OCI-LY1 (cell line): ENCODE measurements around the gene RECQL5.

ENCODE experiments used
- H2AFZ ChIP-seq: fragments of 200-600 bp; sonication (generic), shearing (Covaris generic); 2 replicates; pipeline ENCODE4 v1.6.0; 2014; ENCODE audit warnings: antibody characterized with exemption, mild to moderate bottlenecking, low read length
- H3F3A ChIP-seq: fragments of 200-600 bp; sonication (generic), shearing (Covaris generic); 2 replicates; pipeline ENCODE4 v1.6.0; 2014; ENCODE audit warnings: mild to moderate bottlenecking, antibody characterized with exemption, low read length, moderate library complexity; ENCODE audit not compliant: insufficient read depth
- H3K27ac ChIP-seq: fragments of 200-600 bp; sonication (generic); 2 replicates; pipeline ENCODE4 v1.5.1; 2014; ENCODE audit warnings: low read length, mixed run types, mild to moderate bottlenecking, low read depth; ENCODE audit not compliant: poor library complexity, severe bottlenecking
- H3K27me3 ChIP-seq: fragments of 200-600 bp; sonication (generic); 2 replicates; pipeline ENCODE4 v1.6.0; 2014; ENCODE audit warnings: antibody characterized with exemption, mild to moderate bottlenecking, low read length, moderate library complexity; ENCODE audit not compliant: insufficient read depth
- H3K36me3 ChIP-seq: fragments of 200-600 bp; sonication (generic); 2 replicates; pipeline ENCODE4 v1.6.1; 2014; ENCODE audit warnings: mild to moderate bottlenecking, antibody characterized with exemption, low read length, moderate library complexity, mixed read lengths; ENCODE audit not compliant: insufficient read depth
- H3K4me1 ChIP-seq: fragments of 200-600 bp; sonication (generic); 2 replicates; pipeline ENCODE4 v1.5.1; 2014; ENCODE audit warnings: mild to moderate bottlenecking, low read length, moderate library complexity; ENCODE audit not compliant: insufficient read depth, severe bottlenecking
- H3K4me2 ChIP-seq: fragments of 200-600 bp; sonication (generic), shearing (Covaris generic); 2 replicates; pipeline ENCODE4 v1.6.1; 2014; ENCODE audit warnings: low read length
- H3K4me3 ChIP-seq: fragments of 200-600 bp; sonication (generic); 2 replicates; pipeline ENCODE4 v1.5.1; 2014; ENCODE audit warnings: low read length, low read depth, mild to moderate bottlenecking, mixed read lengths; ENCODE audit not compliant: poor library complexity, severe bottlenecking
- H3K79me2 ChIP-seq: fragments of 200-600 bp; shearing (Covaris generic); 2 replicates; pipeline ENCODE4 v1.6.1; 2016; ENCODE audit warnings: mixed run types, low read length, mixed read lengths; ENCODE audit not compliant: insufficient read depth
- H3K9ac ChIP-seq: fragments of 200-600 bp; sonication (generic), shearing (Covaris generic); 2 replicates; pipeline ENCODE4 v1.6.1; 2014; ENCODE audit warnings: mild to moderate bottlenecking, low read length, mixed read lengths
- H3K9me2 ChIP-seq: fragments of 200-600 bp; sonication (generic), shearing (Covaris generic); 2 replicates; pipeline ENCODE4 v1.6.1; 2014; ENCODE audit warnings: low read depth, mild to moderate bottlenecking, low read length, mixed read lengths
- H3K9me3 ChIP-seq: fragments of 200-600 bp; shearing (Covaris generic); 2 replicates; pipeline ENCODE4 v1.6.1; 2014; ENCODE audit warnings: low read length, mixed read lengths
- H4K20me1 ChIP-seq: fragments of 200-600 bp; sonication (generic), shearing (Covaris generic); 2 replicates; pipeline ENCODE4 v1.6.0; 2016; ENCODE audit warnings: mild to moderate bottlenecking, low read length; ENCODE audit not compliant: insufficient read depth
- EZH2 ChIP-seq: fragments of 200-600 bp; sonication (generic), shearing (Covaris generic); IDR thresholded peaks from 2 replicates; pipeline ENCODE4 v1.8.0; 2017; ENCODE audit warnings: borderline replicate concordance, mixed run types, mild to moderate bottlenecking, antibody characterized with exemption, low read length, moderate library complexity, mixed read lengths
- TF ChIP-seq, protein P1 (sequence below): fragments of 200-600 bp; sonication (generic), shearing (Covaris generic); IDR thresholded peaks from 2 replicates; pipeline ENCODE4 v1.5.1; 2017; ENCODE audit warnings: mild to moderate bottlenecking, antibody characterized with exemption, low read length, moderate library complexity, mixed read lengths

Gene RECQL5

DNA sequence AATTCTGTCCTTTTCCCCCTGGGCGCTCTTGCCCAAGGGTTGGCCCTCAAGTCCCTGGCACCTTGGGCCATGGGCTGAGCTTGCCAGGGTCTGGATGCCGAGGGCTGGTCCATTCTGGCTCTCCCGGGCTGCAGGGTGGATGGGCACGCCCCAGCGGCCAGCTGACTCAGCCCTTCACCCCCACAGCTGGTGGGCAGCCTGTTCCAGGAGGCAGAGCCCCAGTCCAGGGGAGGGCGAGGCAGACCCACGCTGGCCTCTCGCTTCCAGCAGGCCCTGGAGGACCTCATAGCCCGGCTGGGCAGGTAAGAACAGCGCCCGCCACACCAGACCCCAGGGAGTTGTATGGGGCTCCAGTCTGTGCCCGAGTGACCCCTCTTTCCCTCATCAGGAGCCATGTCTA is 64.3 kb downstream of the RECQL5 start:
- Histone ChIP-seq H3K4me2 (no peak overlapping the region), H3K9me2 (no peaks in the 10 kb centered on the region), H3K4me3 (no peak overlapping the region), H4K20me1 (no peaks in the 10 kb centered on the region), H3K27me3 (no peaks in the 10 kb centered on the region), H3K36me3 (no peaks in the 10 kb centered on the region), H2AFZ (no peak overlapping the region), H3K9me3 (no peaks in the 10 kb centered on the region), H3F3A (no peaks in the 10 kb centered on the region), H3K4me1 (no peaks in the 10 kb centered on the region), H3K27ac (no peak overlapping the region), H3K9ac (no peak overlapping the region), H3K79me2 (no peaks in the 10 kb centered on the region)
- TF ChIP-seq, protein P1, sequence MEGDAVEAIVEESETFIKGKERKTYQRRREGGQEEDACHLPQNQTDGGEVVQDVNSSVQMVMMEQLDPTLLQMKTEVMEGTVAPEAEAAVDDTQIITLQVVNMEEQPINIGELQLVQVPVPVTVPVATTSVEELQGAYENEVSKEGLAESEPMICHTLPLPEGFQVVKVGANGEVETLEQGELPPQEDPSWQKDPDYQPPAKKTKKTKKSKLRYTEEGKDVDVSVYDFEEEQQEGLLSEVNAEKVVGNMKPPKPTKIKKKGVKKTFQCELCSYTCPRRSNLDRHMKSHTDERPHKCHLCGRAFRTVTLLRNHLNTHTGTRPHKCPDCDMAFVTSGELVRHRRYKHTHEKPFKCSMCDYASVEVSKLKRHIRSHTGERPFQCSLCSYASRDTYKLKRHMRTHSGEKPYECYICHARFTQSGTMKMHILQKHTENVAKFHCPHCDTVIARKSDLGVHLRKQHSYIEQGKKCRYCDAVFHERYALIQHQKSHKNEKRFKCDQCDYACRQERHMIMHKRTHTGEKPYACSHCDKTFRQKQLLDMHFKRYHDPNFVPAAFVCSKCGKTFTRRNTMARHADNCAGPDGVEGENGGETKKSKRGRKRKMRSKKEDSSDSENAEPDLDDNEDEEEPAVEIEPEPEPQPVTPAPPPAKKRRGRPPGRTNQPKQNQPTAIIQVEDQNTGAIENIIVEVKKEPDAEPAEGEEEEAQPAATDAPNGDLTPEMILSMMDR = no peak
- TF ChIP-seq EZH2 = no peak

DNA sequence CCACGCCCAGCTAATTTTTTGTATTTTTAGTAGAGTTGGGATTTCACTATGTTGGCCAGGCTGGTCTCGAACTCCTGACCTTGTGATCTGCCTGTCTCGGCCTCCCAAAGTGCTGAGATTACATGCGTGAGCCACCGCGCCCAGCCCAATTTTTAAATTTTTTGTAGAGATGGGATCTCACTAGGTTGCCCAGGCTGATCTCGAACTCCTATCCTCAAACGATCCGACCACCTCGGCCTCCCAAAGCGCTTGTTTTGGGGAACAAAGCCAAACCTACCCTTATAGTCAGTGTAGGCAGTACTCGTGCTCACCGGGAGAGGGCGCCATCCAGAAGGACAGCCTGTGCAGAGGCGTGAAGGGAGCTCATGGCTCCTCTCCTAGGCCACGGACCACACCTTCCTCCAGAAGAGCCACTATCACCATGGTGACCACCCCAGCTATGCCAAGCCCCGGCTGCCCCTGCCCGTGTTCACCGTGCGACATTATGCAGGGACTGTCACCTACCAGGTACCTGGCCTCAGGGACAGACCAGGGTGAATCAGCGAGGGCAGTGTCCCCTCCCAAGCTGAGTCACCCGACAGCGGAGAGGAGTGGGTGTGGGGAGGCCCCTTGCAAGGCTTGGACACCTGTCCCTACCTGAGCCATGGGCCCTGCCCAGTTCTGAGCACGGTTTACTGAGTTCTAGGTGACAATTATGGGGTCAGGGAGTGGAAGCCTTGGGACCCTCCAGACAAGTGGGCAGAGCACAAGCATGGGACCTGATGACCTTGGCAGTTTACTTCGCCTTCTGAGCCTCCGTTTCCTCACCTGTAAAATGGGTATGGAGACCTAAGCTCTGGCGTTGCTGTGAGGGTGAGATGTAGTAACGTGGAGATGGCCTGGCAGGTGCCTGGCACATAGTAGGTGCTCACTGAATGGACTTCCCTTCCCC is 65.6 kb downstream of the RECQL5 start:
- H3K27me3 ChIP-seq = no peaks in the 10 kb centered on the region
- no peak for TF ChIP-seq EZH2
- TF ChIP-seq, protein P1 = peak; percentile 84
- no peak overlapping the region for H3K4me3 ChIP-seq
- no peaks in the 10 kb centered on the region for H3K9me2 ChIP-seq
- no peaks in the 10 kb centered on the region for H3F3A ChIP-seq
- no peaks in the 10 kb centered on the region for H4K20me1 ChIP-seq
- no peak overlapping the region for H3K27ac ChIP-seq
- H3K4me2 ChIP-seq = no peak overlapping the region
- H3K9ac ChIP-seq = no peak overlapping the region
- H3K4me1 ChIP-seq = no peaks in the 10 kb centered on the region
- no peaks in the 10 kb centered on the region for H3K79me2 ChIP-seq
- no peaks in the 10 kb centered on the region for H3K9me3 ChIP-seq
- no peak overlapping the region for H2AFZ ChIP-seq
- H3K36me3 ChIP-seq = no peaks in the 10 kb centered on the region

GRCh38 chr17:75596320-75597087 is 70.5 kb downstream of the RECQL5 start:
- no peaks in the 10 kb centered on the region for H3K9me3 ChIP-seq
- H3K4me1 ChIP-seq = no peaks in the 10 kb centered on the region
- H3K27me3 ChIP-seq = peaks cover 15% of the 10 kb centered on the region
- TF ChIP-seq, protein P1 = no peak
- no peak for TF ChIP-seq EZH2
- no peaks in the 10 kb centered on the region for H3K9me2 ChIP-seq
- H3K27ac ChIP-seq = no peak overlapping the region
- no peak overlapping the region for H3K4me3 ChIP-seq
- H4K20me1 ChIP-seq = no peaks in the 10 kb centered on the region
- H3K79me2 ChIP-seq = no peaks in the 10 kb centered on the region
- no peak overlapping the region for H3K9ac ChIP-seq
- H3K36me3 ChIP-seq = no peaks in the 10 kb centered on the region
- H3K4me2 ChIP-seq = no peak overlapping the region
- H3F3A ChIP-seq = no peaks in the 10 kb centered on the region
- H2AFZ ChIP-seq = no peak overlapping the region
